Astrocyte of the cerebellum (primary cell): ENCODE results near the gene SHROOM4.
A peak's percentile ranks its signal among the peaks of the same experiment; 100 is the strongest.

ENCODE experiments used
- DNase-seq: peaks from one replicate; pipeline ENCODE4 v3.0.0-alpha.2; 2011; ENCODE audit warnings: low read depth
- H3K4me3 ChIP-seq: 2 replicates; pipeline ENCODE4 v1.5.1; 2011; ENCODE audit warnings: mild to moderate bottlenecking, low read depth, low read length, moderate library complexity
- in situ Hi-C: cut with HindIII; loops from 2 replicates; pipeline ENCODE4 v1.10.0; 2017; ENCODE audit warnings: low sequenced_read_pairs
- TF ChIP-seq, protein P1 (sequence below): IDR thresholded peaks from 2 replicates; pipeline ENCODE4 v1.5.1; 2012; ENCODE audit warnings: low read length, low read depth, moderate library complexity, mild to moderate bottlenecking; ENCODE audit errors: missing control alignments

The SHROOM4 gene, protein sequence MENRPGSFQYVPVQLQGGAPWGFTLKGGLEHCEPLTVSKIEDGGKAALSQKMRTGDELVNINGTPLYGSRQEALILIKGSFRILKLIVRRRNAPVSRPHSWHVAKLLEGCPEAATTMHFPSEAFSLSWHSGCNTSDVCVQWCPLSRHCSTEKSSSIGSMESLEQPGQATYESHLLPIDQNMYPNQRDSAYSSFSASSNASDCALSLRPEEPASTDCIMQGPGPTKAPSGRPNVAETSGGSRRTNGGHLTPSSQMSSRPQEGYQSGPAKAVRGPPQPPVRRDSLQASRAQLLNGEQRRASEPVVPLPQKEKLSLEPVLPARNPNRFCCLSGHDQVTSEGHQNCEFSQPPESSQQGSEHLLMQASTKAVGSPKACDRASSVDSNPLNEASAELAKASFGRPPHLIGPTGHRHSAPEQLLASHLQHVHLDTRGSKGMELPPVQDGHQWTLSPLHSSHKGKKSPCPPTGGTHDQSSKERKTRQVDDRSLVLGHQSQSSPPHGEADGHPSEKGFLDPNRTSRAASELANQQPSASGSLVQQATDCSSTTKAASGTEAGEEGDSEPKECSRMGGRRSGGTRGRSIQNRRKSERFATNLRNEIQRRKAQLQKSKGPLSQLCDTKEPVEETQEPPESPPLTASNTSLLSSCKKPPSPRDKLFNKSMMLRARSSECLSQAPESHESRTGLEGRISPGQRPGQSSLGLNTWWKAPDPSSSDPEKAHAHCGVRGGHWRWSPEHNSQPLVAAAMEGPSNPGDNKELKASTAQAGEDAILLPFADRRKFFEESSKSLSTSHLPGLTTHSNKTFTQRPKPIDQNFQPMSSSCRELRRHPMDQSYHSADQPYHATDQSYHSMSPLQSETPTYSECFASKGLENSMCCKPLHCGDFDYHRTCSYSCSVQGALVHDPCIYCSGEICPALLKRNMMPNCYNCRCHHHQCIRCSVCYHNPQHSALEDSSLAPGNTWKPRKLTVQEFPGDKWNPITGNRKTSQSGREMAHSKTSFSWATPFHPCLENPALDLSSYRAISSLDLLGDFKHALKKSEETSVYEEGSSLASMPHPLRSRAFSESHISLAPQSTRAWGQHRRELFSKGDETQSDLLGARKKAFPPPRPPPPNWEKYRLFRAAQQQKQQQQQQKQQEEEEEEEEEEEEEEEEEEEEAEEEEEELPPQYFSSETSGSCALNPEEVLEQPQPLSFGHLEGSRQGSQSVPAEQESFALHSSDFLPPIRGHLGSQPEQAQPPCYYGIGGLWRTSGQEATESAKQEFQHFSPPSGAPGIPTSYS (N-terminal part only)

GRCh38 chrX:50813843-50814661 is at the start of gene SHROOM4:
TSS of gene SHROOM4 (minus strand) at chrX:50814194. CDS start at chrX:50814018, 176 bp downstream.
- peak within 1 kb of the TSS; percentile 56 for H3K4me3 ChIP-seq
- DNase-seq, result no peak
- TF ChIP-seq, protein P1, sequence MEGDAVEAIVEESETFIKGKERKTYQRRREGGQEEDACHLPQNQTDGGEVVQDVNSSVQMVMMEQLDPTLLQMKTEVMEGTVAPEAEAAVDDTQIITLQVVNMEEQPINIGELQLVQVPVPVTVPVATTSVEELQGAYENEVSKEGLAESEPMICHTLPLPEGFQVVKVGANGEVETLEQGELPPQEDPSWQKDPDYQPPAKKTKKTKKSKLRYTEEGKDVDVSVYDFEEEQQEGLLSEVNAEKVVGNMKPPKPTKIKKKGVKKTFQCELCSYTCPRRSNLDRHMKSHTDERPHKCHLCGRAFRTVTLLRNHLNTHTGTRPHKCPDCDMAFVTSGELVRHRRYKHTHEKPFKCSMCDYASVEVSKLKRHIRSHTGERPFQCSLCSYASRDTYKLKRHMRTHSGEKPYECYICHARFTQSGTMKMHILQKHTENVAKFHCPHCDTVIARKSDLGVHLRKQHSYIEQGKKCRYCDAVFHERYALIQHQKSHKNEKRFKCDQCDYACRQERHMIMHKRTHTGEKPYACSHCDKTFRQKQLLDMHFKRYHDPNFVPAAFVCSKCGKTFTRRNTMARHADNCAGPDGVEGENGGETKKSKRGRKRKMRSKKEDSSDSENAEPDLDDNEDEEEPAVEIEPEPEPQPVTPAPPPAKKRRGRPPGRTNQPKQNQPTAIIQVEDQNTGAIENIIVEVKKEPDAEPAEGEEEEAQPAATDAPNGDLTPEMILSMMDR, result no peak
- in situ Hi-C loops, result no loop called here

DNA sequence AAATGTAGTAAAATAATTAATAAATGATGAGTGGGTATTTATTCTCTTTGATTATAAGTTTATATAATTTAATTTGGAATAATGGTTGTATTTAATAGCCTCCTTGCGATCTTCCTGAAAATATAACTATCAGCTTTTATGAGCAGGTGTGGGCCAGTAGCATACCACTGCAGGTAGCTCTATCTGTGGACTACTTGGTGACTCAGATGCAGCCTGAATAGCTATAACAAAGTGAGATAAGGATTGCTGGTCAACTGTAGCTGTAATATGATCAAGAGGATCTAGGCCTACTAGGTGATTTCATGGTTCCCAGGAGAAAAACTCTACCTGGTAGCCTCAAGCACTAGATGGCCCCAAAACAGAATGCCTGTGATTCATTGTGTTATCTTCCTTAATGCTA is 49.5 kb upstream of the SHROOM4 start:
- in situ Hi-C loops, result no loop called here
- TF ChIP-seq, protein P1, result no peak
- DNase-seq, result no peak
- H3K4me3 ChIP-seq, result no peak overlapping the region

DNA sequence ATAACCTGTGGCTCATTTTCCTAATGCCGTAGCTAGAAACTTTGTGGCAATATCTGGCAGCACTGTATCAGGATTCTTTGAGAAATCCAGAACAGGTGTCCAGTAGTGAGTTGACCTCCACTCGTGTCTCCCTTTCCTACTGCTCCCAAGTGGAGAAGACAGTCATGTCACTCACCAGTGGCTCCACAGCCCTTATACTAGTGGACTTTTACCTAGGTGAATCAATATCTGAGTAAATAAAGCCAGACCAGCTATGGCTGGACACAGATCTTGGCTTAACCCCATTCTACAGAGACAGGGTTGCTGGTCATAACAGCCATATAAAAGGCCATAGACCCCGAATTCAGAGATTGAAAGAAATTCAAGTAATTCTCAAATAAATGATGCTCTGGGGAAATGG is 46.5 kb upstream of the SHROOM4 start:
- TF ChIP-seq, protein P1, result no peak
- H3K4me3 ChIP-seq, result no peak overlapping the region
- in situ Hi-C loops, result no loop called here
- no peak for DNase-seq

- H3K4me3 ChIP-seq, result no peak overlapping the region
- TF ChIP-seq, protein P1, result no peak
- no peak for DNase-seq
- in situ Hi-C loops, result no loop called here
These were observed 44.6 kb upstream of the SHROOM4 start for GRCh38 chrX:50858548-50858947.

DNA sequence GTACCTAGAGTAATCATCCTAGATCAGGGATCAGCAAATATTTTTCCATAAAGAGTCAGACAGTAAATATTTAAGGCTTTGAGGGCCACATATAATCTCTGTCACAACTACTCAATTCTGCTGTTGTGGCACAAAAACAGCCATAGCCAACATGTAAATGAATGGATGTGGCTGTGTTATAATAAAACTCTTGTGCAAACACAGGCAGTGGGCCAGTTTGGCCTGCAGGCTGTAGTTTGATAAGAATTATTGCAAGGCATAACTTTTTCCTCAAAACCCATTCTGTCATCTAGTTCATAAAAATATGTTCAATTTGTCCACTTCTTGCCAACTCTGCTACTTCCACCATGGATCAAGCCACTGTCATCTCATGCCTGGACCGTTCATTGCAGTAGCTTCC is 39.4 kb upstream of the SHROOM4 start:
- in situ Hi-C loops, result no loop called here
- TF ChIP-seq, protein P1, result no peak
- H3K4me3 ChIP-seq, result no peak overlapping the region
- DNase-seq, result no peak
